MCF 10A (cell line): ENCODE results near the gene USH2A. TPM values are rescaled to one million over a fixed set of nuclear protein-coding genes. Genes with fewer than 3 reads are reported as not detected.

Source experiments
- BruUV-seq: library from RNA; stranded (reverse); fragments of 400-500 nt; replicated peaks from 2 replicates; lab custom pipeline; 2021; lab: Mats Ljungman, UMichigan
- CTCF ChIA-PET: fragments of 300-600 bp; sonication (Branson Sonifier 250); formaldehyde crosslinking; extraction: SDS; loops from one replicate; lab custom pipeline; 2021; ENCODE audit warnings: antibody characterized with exemption, inconsistent platforms; lab: Yijun Ruan, JAX
- POLR2A ChIA-PET: fragments of 300-600, 350-650 bp; sonication (Branson Sonifier 250); formaldehyde crosslinking; extraction: SDS; loops from one replicate; lab custom pipeline; 2020; ENCODE audit warnings: antibody characterized with exemption, inconsistent platforms; lab: Yijun Ruan, JAX
- DNase-seq: peaks from one replicate; pipeline ENCODE4 v3.0.0-alpha.2; 2018; ENCODE audit not compliant: unreplicated experiment
- H3K27ac Mint-ChIP-seq: one replicate; pipeline ENCODE4 v1.8.0; 2022; ENCODE audit warnings: mild to moderate bottlenecking, low read depth, mixed read lengths; ENCODE audit not compliant: unreplicated experiment
- H3K27me3 Mint-ChIP-seq: one replicate; pipeline ENCODE4 v1.8.0; 2022; ENCODE audit warnings: mixed read lengths; ENCODE audit not compliant: insufficient read depth, unreplicated experiment
- H3K36me3 Mint-ChIP-seq: one replicate; pipeline ENCODE4 v1.8.0; 2022; ENCODE audit warnings: mild to moderate bottlenecking, moderate library complexity, mixed read lengths; ENCODE audit not compliant: insufficient read depth, unreplicated experiment
- H3K4me1 Mint-ChIP-seq: one replicate; pipeline ENCODE4 v1.8.0; 2022; ENCODE audit warnings: mixed read lengths; ENCODE audit not compliant: insufficient read depth, unreplicated experiment
- H3K4me3 Mint-ChIP-seq: one replicate; pipeline ENCODE4 v1.8.0; 2022; ENCODE audit warnings: mild to moderate bottlenecking, moderate library complexity, mixed read lengths; ENCODE audit not compliant: unreplicated experiment
- H3K9me3 Mint-ChIP-seq: one replicate; pipeline ENCODE4 v1.8.0; 2022; ENCODE audit warnings: mixed read lengths; ENCODE audit not compliant: unreplicated experiment
- CTCF ChIP-seq: fragments of 200-600 bp; IDR thresholded peaks from one replicate; pipeline ENCODE4 v1.8.0; 2022; ENCODE audit warnings: antibody characterized with exemption, mild to moderate bottlenecking; ENCODE audit not compliant: unreplicated experiment
- intact Hi-C: fragments of 100-400 bp; cut with micrococcal nuclease; formaldehyde crosslinking; loops from 2 replicates; pipeline ENCODE4 v1.14.1; 2022
- total RNA-seq: library from RNA; stranded (reverse); gene quantifications from 2 replicates; pipeline ENCODE4 v1.2.3, GENCODE V29; 2022

USH2A gene
- total RNA-seq, 1 experiment from 2014 or later: not detected

- ChIA-PET CTCF (interaction anchor here (1.3 to 1.7 kb wide), 2 partner anchors 9 to 37 kb away, joined by 4 to 8 read pairs; no protein-coding TSS in a partner anchor), POLR2A (interaction anchor here (0.7 kb wide), 1 partner anchor 158 kb away, joined by 3 read pairs; no protein-coding TSS in a partner anchor)
- intact Hi-C loops: no loop called here
- DNase-seq: no peak
- H3K27me3 Mint-ChIP-seq: peaks cover 97% of the 10 kb centered on the region
- H3K36me3 Mint-ChIP-seq: no peaks in the 10 kb centered on the region
- no peak for TF ChIP-seq CTCF
- no peak overlapping the region for H3K27ac Mint-ChIP-seq
- H3K9me3 Mint-ChIP-seq: no peaks in the 10 kb centered on the region
- H3K4me1 Mint-ChIP-seq: no peaks in the 10 kb centered on the region
- H3K4me3 Mint-ChIP-seq: no peak overlapping the region
- BruUV-seq: no TSS peak
Measured at GRCh38 chr1:216184126-216184680, 239.0 kb downstream of the USH2A start.

- ChIA-PET CTCF (interaction anchor here (0.6 to 1.7 kb wide), 4 partner anchors 9 to 53 kb away, joined by 3 to 8 read pairs (median 4); no protein-coding TSS in a partner anchor), POLR2A (interaction anchor here (1.4 kb wide), 1 partner anchor 9 kb away, joined by 4 read pairs; no protein-coding TSS in a partner anchor)
- Mint-ChIP-seq H3K36me3 (no peaks in the 10 kb centered on the region), H3K4me3 (no peak overlapping the region), H3K27me3 (peaks cover 97% of the 10 kb centered on the region), H3K4me1 (no peaks in the 10 kb centered on the region), H3K27ac (no peak overlapping the region), H3K9me3 (no peaks in the 10 kb centered on the region)
- no TSS peak for BruUV-seq
- intact Hi-C loops: no loop called here
- no peak for TF ChIP-seq CTCF
- no peak for DNase-seq
Measured at GRCh38 chr1:216183454-216183853, 239.8 kb downstream of the USH2A start.

GRCh38 chr1:216183007-216183406 is 240.2 kb downstream of the USH2A start:
- no peak for TF ChIP-seq CTCF
- no peaks in the 10 kb centered on the region for H3K36me3 Mint-ChIP-seq
- ChIA-PET CTCF (interaction anchor here (0.6 to 1.7 kb wide), 5 partner anchors 8 to 122 kb away, joined by 3 to 8 read pairs (median 3); no protein-coding TSS in a partner anchor), POLR2A (interaction anchor here (1.4 kb wide), 1 partner anchor 10 kb away, joined by 4 read pairs; no protein-coding TSS in a partner anchor)
- H3K9me3 Mint-ChIP-seq: no peaks in the 10 kb centered on the region
- H3K4me1 Mint-ChIP-seq: no peaks in the 10 kb centered on the region
- no TSS peak for BruUV-seq
- H3K27me3 Mint-ChIP-seq: peaks cover 97% of the 10 kb centered on the region
- intact Hi-C loops: no loop called here
- H3K27ac Mint-ChIP-seq: no peak overlapping the region
- DNase-seq: no peak
- H3K4me3 Mint-ChIP-seq: no peak overlapping the region

- Mint-ChIP-seq H3K9me3 (no peaks in the 10 kb centered on the region), H3K36me3 (no peaks in the 10 kb centered on the region), H3K27me3 (peaks cover 97% of the 10 kb centered on the region), H3K27ac (no peak overlapping the region), H3K4me3 (no peak overlapping the region), H3K4me1 (no peaks in the 10 kb centered on the region)
- DNase-seq: no peak
- no peak for TF ChIP-seq CTCF
- ChIA-PET CTCF (interaction anchor here (1.6 kb wide), 1 partner anchor 39 kb away, joined by 3 read pairs; no protein-coding TSS in a partner anchor), POLR2A (no interaction called here)
- no TSS peak for BruUV-seq
- intact Hi-C loops: no loop called here
Measured at GRCh38 chr1:216181590-216181989, 241.7 kb downstream of the USH2A start.
